IMR-90 (cell line): ENCODE data around the gene EPN2.
"Not testable (repeated sequence)": the region's sequence is repeated elsewhere in the genome, so short reads cannot be mapped to it uniquely, and the experiment has no call there.

Experiments
- POLR2A ChIP-seq: IDR thresholded peaks from 2 replicates; pipeline ENCODE4 v1.6.1; 2012; ENCODE audit warnings: mild to moderate bottlenecking, low read depth, low read length
- RCOR1 ChIP-seq: IDR thresholded peaks from 2 replicates; pipeline ENCODE4 v1.6.1; 2012; ENCODE audit warnings: mild to moderate bottlenecking, low read length, improper control_type of control experiment; ENCODE audit not compliant: insufficient replicate concordance
- SMC3 ChIP-seq: fragments of 150-350 bp; IDR thresholded peaks from 2 replicates; pipeline ENCODE4 v1.6.1; 2016; ENCODE audit warnings: low read depth, mild to moderate bottlenecking, antibody characterized with exemption, low read length, moderate library complexity

- TF ChIP-seq POLR2A, RCOR1, SMC3: not testable (repeated sequence)
These were observed 116.2 kb downstream of the EPN2 start for GRCh38 chr17:19353401-19353800.
